CD4-positive, alpha-beta T cell (primary cell): Measurements from ENCODE around the gene INTS11. TPM values are rescaled to one million over a fixed set of nuclear protein-coding genes. Genes with fewer than 3 reads are reported as not detected.
A peak's percentile ranks its signal among the peaks of the same experiment; 100 is the strongest.

Source experiments
- ATAC-seq: fragments of 200-7000 bp; cut with Tn5 transposase; one replicate; pipeline ENCODE4 v1.10.0; 2022; ENCODE audit warnings: mild to moderate bottlenecking; ENCODE audit not compliant: poor library complexity
- CTCF ChIA-PET: fragments of 350-600 bp; sonication (Branson Sonifier 250); formaldehyde crosslinking; loops from one replicate; lab custom pipeline; 2021; ENCODE audit warnings: antibody characterized with exemption, inconsistent platforms; lab: Charles Lee
- POLR2A ChIA-PET: fragments of 350-600 bp; sonication (Branson Sonifier 250); formaldehyde crosslinking; loops from one replicate; lab custom pipeline; 2021; ENCODE audit warnings: antibody characterized with exemption, inconsistent platforms; lab: Charles Lee
- DNase-seq, 14 experiments: peaks; one replicate each; pipeline ENCODE4 v3.0.0-alpha.2; 2013 to 2020; ENCODE audit warnings: mixed read lengths in 2 of 14
- H3K27ac ChIP-seq, 2 donors: one replicate each; pipeline versions ENCODE4 v1.5.1 to v1.7.0; 2013; ENCODE audit warnings: low read length in 2 of 2, low read depth in 1 of 2, mild to moderate bottlenecking in 1 of 2
- H3K27me3 ChIP-seq, 2 experiments: 1 replicate in 1 of 2; 2 replicates in 1 of 2; pipeline versions ENCODE4 v1.6.1 to v1.7.0; 2013; ENCODE audit warnings: low read length in 2 of 2, control low read depth in 1 of 2, mild to moderate bottlenecking in 1 of 2, moderate library complexity in 1 of 2; ENCODE audit not compliant: insufficient read depth in 2 of 2, control insufficient read depth in 1 of 2
- H3K36me3 ChIP-seq: one replicate; pipeline ENCODE4 v1.6.1; 2013; ENCODE audit warnings: low read length, control low read depth; ENCODE audit not compliant: insufficient read depth
- H3K4me1 ChIP-seq: one replicate; pipeline ENCODE4 v1.6.1; 2013; ENCODE audit warnings: low read length, control low read depth; ENCODE audit not compliant: insufficient read depth
- H3K4me3 ChIP-seq: one replicate; pipeline ENCODE4 v1.5.1; 2013; ENCODE audit warnings: mild to moderate bottlenecking, low read length, moderate library complexity
- H3K9me3 ChIP-seq, 2 experiments: 1 replicate in 1 of 2; 2 replicates in 1 of 2; pipeline versions ENCODE4 v1.6.1 to v1.7.0; 2013; ENCODE audit warnings: low read length in 2 of 2, mild to moderate bottlenecking in 2 of 2, control low read depth in 1 of 2, moderate library complexity in 1 of 2; ENCODE audit not compliant: control insufficient read depth in 1 of 2, insufficient read depth in 1 of 2
- H3K27ac Mint-ChIP-seq: one replicate; pipeline ENCODE4 v1.8.0; 2020; ENCODE audit warnings: mixed read lengths
- H3K27me3 Mint-ChIP-seq: one replicate; pipeline ENCODE4 v1.8.0; 2021; ENCODE audit warnings: mixed read lengths
- H3K36me3 Mint-ChIP-seq: one replicate; pipeline ENCODE4 v1.8.0; 2021; ENCODE audit warnings: low read depth, mixed read lengths
- H3K4me1 Mint-ChIP-seq: one replicate; pipeline ENCODE4 v1.8.0; 2021; ENCODE audit warnings: low read depth, mixed read lengths
- H3K4me3 Mint-ChIP-seq: one replicate; pipeline ENCODE4 v1.8.0; 2020; ENCODE audit warnings: mild to moderate bottlenecking, mixed read lengths
- H3K9me3 Mint-ChIP-seq: one replicate; pipeline ENCODE4 v1.8.0; 2020; ENCODE audit warnings: mixed read lengths
- intact Hi-C, 2 experiments: fragments of 100-400 bp; cut with DNase I in 1 of 2; cut with micrococcal nuclease in 1 of 2; formaldehyde crosslinking; loops; one replicate each; pipeline versions ENCODE4 v1.15.1 to v1.9.0; 2023 to 2025; cut with DNase I, micrococcal nuclease
- total RNA-seq, 174 experiments: library from RNA in 2 of 174; stranded (reverse) in 2 of 174; gene quantifications; one replicate each; pipeline ENCODE4 v1.2.3 and lab custom pipeline; 2021 to 2026
- TF ChIP-seq, protein P1 (sequence below): fragments of 200-600 bp; IDR thresholded peaks from one replicate; pipeline ENCODE4 v1.8.0; 2022; ENCODE audit warnings: antibody characterized with exemption, mild to moderate bottlenecking

Gene INTS11
- total RNA-seq, 2 experiments from 2014 or later = 130 to 137 TPM

DNA sequence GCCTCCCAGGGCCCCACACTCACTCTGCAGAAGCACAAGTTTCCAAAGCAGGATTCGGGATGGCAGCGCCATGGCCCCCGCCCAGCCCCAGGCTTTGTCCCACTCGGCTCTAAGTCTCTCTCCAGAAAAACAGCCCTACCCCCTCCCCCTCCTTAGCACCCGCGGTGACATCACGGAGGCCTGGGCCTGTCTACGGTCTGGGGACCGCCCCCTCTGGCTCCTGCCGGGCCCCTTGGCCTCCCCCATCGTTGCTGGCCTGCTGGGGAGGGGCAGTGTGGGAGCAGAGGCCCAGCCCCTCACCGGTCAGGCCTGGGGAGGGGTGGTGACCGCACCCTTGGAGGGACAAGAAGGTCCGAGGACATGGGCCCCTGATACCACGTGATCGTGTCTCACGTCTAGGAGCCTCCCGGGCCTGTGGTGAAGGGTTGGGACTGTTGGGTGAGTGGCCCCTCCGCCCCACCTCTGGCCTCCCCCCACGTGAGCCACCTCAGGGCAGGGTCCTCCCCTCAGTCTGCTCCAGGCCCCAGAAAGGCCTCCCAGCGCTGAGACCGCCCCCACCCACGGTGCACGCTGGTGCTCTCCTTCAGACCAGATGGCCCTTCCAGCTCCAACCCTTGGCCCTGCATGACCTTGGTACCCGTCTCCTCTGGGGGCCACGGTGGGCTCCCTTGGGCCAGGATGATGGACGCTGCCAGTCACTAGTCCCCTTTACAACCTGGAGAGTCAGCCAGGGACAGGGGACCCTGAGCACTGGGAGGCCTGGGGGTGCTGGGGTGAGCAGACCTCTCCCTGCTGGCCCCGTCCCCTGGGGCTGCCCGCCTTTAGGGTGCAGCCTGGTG lies 34.2 kb upstream of the INTS11 start, which contains the start of gene MXRA8:
TSS of gene MXRA8 (minus strand) at position 123 of the 839 bp plus-strand sequence. CDS start at position 72, 51 bp downstream.
- Mint-ChIP-seq H3K27me3 (peaks cover 33% of the 10 kb centered on the region), H3K36me3 (no peaks in the 10 kb centered on the region), H3K9me3 (no peaks in the 10 kb centered on the region), H3K4me1 (peaks cover 19% of the 10 kb centered on the region), H3K27ac (peak within 1 kb of the TSS; percentile 79), H3K4me3 (peak within 1 kb of the TSS; percentile 39)
- Histone ChIP-seq H3K36me3 (no peaks in the 10 kb centered on the region), H3K27ac (peak within 1 kb of the TSS in 1 of 2 donors; percentile 7), H3K4me3 (no peak within 1 kb of the TSS), H3K4me1 (peaks cover 36% of the 10 kb centered on the region), H3K27me3 (peaks cover 27 to 39% of the 10 kb centered on the region in 2 experiments), H3K9me3 (peaks cover 0 to 21% of the 10 kb centered on the region in 2 experiments)
- ChIA-PET POLR2A (no interaction called here), CTCF (no interaction called here)
- DNase-seq = no peak
- ATAC-seq = peak; percentile 54
- TF ChIP-seq, protein P1, sequence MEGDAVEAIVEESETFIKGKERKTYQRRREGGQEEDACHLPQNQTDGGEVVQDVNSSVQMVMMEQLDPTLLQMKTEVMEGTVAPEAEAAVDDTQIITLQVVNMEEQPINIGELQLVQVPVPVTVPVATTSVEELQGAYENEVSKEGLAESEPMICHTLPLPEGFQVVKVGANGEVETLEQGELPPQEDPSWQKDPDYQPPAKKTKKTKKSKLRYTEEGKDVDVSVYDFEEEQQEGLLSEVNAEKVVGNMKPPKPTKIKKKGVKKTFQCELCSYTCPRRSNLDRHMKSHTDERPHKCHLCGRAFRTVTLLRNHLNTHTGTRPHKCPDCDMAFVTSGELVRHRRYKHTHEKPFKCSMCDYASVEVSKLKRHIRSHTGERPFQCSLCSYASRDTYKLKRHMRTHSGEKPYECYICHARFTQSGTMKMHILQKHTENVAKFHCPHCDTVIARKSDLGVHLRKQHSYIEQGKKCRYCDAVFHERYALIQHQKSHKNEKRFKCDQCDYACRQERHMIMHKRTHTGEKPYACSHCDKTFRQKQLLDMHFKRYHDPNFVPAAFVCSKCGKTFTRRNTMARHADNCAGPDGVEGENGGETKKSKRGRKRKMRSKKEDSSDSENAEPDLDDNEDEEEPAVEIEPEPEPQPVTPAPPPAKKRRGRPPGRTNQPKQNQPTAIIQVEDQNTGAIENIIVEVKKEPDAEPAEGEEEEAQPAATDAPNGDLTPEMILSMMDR = no peak
- intact Hi-C loops = no loop called here

DNA sequence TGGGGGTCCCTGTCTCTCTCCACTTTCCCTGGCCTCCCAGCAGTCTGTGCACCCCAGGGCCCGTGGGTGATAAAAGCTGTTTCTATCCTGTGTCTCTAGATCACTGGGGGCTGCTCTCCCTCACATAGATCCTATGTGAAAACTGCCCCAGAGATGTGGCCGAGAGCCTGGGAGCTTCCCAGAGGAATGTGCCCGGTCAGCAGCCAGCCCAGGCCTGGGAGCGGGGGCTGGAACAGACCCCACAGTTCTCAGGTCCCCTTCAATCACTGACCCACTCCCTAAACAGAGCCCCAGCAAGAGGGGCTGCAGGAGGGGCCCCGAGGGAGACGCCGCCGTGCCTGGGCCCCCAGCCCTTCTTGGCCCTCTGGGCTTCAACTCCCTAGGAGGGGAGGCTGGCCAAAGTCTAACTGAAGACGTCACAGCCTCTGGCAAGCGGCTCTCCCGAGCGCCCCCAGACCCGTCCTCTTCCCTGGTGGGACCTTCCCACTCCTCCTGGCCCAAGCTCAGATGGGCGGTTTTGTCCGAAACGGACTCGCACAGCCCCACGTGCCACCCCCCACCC lies 33.5 kb upstream of the INTS11 start:
- Histone ChIP-seq H3K27me3 (peaks cover 34 to 46% of the 10 kb centered on the region in 2 experiments), H3K36me3 (no peaks in the 10 kb centered on the region), H3K9me3 (peaks cover 0 to 28% of the 10 kb centered on the region in 2 experiments), H3K4me1 (peaks cover 43% of the 10 kb centered on the region), H3K27ac (no peak overlapping the region), H3K4me3 (no peak overlapping the region)
- H3K27ac Mint-ChIP-seq = no peak overlapping the region
- no peaks in the 10 kb centered on the region for H3K36me3 Mint-ChIP-seq
- CTCF ChIA-PET = no interaction called here
- POLR2A ChIA-PET = no interaction called here
- H3K9me3 Mint-ChIP-seq = no peaks in the 10 kb centered on the region
- H3K4me3 Mint-ChIP-seq = no peak overlapping the region
- intact Hi-C loops = no loop called here
- TF ChIP-seq, protein P1 = no peak
- DNase-seq = no peak
- peaks cover 22% of the 10 kb centered on the region for H3K4me1 Mint-ChIP-seq
- ATAC-seq = no peak
- H3K27me3 Mint-ChIP-seq = peaks cover 36% of the 10 kb centered on the region

DNA sequence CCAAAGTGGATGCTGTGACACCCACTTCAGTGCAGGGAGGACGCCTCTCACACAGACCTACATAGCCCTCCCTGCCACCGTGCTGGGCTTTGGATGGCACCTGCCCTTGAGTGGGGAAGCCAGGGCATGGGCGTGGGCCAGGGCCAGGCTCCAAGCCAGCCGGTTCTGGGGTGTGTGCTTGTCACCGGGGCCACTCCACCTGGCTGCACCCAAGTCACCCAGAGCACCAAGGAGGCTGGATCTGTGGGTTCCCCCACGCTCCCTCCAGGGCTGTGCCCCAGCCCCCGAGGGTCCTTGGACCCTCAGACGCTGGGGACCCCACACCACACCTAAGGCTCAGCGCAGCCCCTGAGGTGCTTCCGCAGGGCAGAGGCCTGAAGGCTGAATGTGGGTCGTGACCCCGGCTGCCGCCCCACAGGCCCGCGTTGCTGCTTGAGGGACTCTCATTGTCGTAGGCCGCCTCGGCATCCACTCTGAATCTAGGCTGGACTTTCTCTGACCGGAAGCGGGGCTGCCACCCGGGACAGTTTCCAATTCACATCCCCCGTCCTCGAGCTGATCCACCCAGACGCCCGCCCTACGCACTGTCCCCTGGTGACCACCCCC lies 32.4 kb upstream of the INTS11 start:
- Histone ChIP-seq H3K4me1 (peaks cover 47% of the 10 kb centered on the region), H3K9me3 (peaks cover 0 to 31% of the 10 kb centered on the region in 2 experiments), H3K27ac (no peak overlapping the region), H3K27me3 (peaks cover 37 to 50% of the 10 kb centered on the region in 2 experiments), H3K4me3 (no peak overlapping the region), H3K36me3 (no peaks in the 10 kb centered on the region)
- H3K4me3 Mint-ChIP-seq = no peak overlapping the region
- DNase-seq (no peak), ATAC-seq (no peak)
- H3K36me3 Mint-ChIP-seq = no peaks in the 10 kb centered on the region
- TF ChIP-seq, protein P1 = no peak
- intact Hi-C loops = no loop called here
- H3K4me1 Mint-ChIP-seq = peaks cover 32% of the 10 kb centered on the region
- H3K27me3 Mint-ChIP-seq = peaks cover 47% of the 10 kb centered on the region
- CTCF ChIA-PET = no interaction called here
- no peak overlapping the region for H3K27ac Mint-ChIP-seq
- H3K9me3 Mint-ChIP-seq = no peaks in the 10 kb centered on the region
- POLR2A ChIA-PET = no interaction called here
